GM23248 (cell line): ENCODE measurements around the gene C17orf78.
"Not testable (repeated sequence)": the region's sequence is repeated elsewhere in the genome, so short reads cannot be mapped to it uniquely, and the experiment has no call there.

Experiments
- EZH2 ChIP-seq: fragments of 200-600 bp; sonication (generic); IDR thresholded peaks from 2 replicates; pipeline ENCODE4 v1.6.1; 2018; ENCODE audit warnings: antibody characterized with exemption, mild to moderate bottlenecking; ENCODE audit not compliant: insufficient read depth, poor library complexity, severe bottlenecking
- EZH2phosphoT487 ChIP-seq: fragments of 200-600 bp; sonication (generic); IDR thresholded peaks from 2 replicates; pipeline ENCODE4 v1.6.1; 2018; ENCODE audit warnings: antibody characterized with exemption, moderate library complexity, mild to moderate bottlenecking, low read depth; ENCODE audit not compliant: insufficient read depth

DNA sequence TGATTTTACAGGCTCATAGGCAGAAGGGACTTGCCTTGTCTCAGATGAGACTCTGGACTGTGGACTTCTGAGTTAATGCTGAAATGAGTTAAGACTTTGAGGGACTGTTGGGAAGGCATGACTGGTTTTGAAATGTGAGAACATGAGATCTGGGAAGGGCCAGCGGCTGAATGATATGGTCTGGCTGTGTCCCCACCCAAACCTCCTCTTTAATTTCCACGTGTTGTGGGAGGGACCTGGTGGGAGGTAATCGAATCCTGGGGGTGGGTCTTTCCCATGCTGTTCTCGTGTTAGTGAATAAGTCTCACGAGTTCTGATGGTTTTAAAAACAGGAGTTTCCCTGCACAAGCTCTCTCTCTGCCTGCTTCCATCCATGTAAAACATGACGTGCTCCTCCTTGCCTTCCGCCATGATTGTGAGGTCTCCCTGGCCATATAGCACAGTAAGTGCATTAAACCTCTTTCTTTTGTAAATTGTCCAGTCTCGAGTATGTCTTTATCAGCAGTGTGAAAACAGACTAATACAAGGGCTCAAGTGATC lies 28.9 kb upstream of the C17orf78 start:
- TF ChIP-seq EZH2phosphoT487, EZH2: not testable (repeated sequence)
